Lower lobe of right lung (tissue), 2 donors: ENCODE data around the gene FGD6. TPM values are rescaled to one million over a fixed set of nuclear protein-coding genes. Genes with fewer than 3 reads are reported as not detected.

ENCODE experiments used
- ATAC-seq, 2 donors: fragments of 200-7000 bp; cut with Tn5 transposase; one replicate each; pipeline ENCODE4 v1.9.1; 2020 to 2022; ENCODE audit warnings: mild to moderate bottlenecking in 2 of 2, moderate library complexity in 2 of 2
- DNase-seq: peaks from one replicate; pipeline ENCODE4 v3.0.0-alpha.2; 2020
- H3K27ac ChIP-seq: fragments of 200-600 bp; one replicate; pipeline ENCODE4 v1.8.0; 2022
- H3K27me3 ChIP-seq: fragments of 200-600 bp; one replicate; pipeline ENCODE4 v1.8.0; 2022; ENCODE audit warnings: low read depth
- H3K36me3 ChIP-seq: fragments of 200-600 bp; one replicate; pipeline ENCODE4 v1.8.0; 2022; ENCODE audit warnings: mild to moderate bottlenecking
- H3K4me1 ChIP-seq: fragments of 200-600 bp; one replicate; pipeline ENCODE4 v1.8.0; 2022
- H3K4me3 ChIP-seq: fragments of 200-600 bp; one replicate; pipeline ENCODE4 v1.8.0; 2022; ENCODE audit warnings: mild to moderate bottlenecking
- H3K9me3 ChIP-seq: fragments of 200-600 bp; one replicate; pipeline ENCODE4 v1.8.0; 2022
- intact Hi-C: fragments of 100-400 bp; cut with DNase I; formaldehyde crosslinking; loops from one replicate; pipeline ENCODE4 v1.11.0; 2022
- total RNA-seq: library from RNA; stranded (reverse); fragmentation: NEBNext Ultra II Directional; extraction: Animal tissue kit (Norgen Biotek cat#: 25700); gene quantifications from one replicate; pipeline ENCODE4 v1.2.1, GENCODE V29; 2021
- TF ChIP-seq, protein P1 (sequence below): fragments of 200-600 bp; IDR thresholded peaks from one replicate; pipeline ENCODE4 v1.8.0; 2022; ENCODE audit warnings: antibody characterized with exemption, mild to moderate bottlenecking
- donor health status: DM: no; HTN: yes; CAD: no; lungs with severe emphysema.

The FGD6 gene
- total RNA-seq, 1 donor from 2014 or later = 22.9 TPM

DNA sequence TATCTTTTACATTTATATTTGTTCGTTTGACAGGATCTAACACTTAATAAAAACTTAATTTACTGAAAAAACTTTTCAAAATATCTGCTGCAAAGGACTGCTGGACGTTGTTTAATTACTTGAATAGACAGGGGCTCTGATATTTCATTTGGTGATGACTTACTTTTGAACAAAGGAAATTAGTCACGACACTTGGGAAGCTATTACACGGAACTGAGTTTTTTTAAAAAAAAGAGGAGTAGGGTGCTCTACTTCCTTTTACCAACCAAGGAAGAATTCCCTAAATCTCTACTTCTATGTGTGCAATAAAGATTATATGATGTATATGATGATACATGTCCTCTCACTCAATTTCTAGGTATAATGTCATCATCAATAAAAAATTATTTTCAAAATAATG lies 4.7 kb downstream of the FGD6 start:
- Histone ChIP-seq H3K27ac (no peak overlapping the region), H3K4me3 (no peak overlapping the region), H3K4me1 (peaks cover 17% of the 10 kb centered on the region), H3K9me3 (no peaks in the 10 kb centered on the region), H3K36me3 (no peaks in the 10 kb centered on the region), H3K27me3 (no peaks in the 10 kb centered on the region)
- no peak for ATAC-seq
- intact Hi-C loops = no loop called here
- DNase-seq = no peak
- TF ChIP-seq, protein P1, sequence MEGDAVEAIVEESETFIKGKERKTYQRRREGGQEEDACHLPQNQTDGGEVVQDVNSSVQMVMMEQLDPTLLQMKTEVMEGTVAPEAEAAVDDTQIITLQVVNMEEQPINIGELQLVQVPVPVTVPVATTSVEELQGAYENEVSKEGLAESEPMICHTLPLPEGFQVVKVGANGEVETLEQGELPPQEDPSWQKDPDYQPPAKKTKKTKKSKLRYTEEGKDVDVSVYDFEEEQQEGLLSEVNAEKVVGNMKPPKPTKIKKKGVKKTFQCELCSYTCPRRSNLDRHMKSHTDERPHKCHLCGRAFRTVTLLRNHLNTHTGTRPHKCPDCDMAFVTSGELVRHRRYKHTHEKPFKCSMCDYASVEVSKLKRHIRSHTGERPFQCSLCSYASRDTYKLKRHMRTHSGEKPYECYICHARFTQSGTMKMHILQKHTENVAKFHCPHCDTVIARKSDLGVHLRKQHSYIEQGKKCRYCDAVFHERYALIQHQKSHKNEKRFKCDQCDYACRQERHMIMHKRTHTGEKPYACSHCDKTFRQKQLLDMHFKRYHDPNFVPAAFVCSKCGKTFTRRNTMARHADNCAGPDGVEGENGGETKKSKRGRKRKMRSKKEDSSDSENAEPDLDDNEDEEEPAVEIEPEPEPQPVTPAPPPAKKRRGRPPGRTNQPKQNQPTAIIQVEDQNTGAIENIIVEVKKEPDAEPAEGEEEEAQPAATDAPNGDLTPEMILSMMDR = no peak

DNA sequence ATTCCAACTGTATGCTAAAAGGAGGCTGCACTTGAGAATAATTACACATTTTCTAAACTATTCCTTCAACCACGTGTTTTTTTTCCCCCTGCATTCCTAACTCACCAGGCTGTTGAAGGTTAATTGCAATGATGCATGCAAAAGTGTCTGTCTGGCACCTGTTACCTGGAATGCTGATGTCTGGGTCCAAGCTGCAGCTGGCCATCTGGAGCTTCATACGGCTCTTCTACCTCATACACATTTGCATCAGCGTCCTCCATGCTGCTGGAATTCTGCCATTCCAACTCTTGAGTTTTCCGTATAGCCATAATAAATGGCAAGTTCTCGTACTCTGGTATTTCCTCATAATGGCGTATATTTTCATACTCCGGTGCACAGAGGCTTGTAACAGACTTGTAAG lies 8.6 kb downstream of the FGD6 start:
- ATAC-seq (no peak), DNase-seq (no peak)
- no peak overlapping the region for H3K27ac ChIP-seq
- H3K4me3 ChIP-seq = no peak overlapping the region
- TF ChIP-seq, protein P1 = no peak
- no peaks in the 10 kb centered on the region for H3K36me3 ChIP-seq
- intact Hi-C loops = no loop called here
- H3K9me3 ChIP-seq = no peaks in the 10 kb centered on the region
- H3K27me3 ChIP-seq = no peaks in the 10 kb centered on the region
- peaks cover 36% of the 10 kb centered on the region for H3K4me1 ChIP-seq

DNA sequence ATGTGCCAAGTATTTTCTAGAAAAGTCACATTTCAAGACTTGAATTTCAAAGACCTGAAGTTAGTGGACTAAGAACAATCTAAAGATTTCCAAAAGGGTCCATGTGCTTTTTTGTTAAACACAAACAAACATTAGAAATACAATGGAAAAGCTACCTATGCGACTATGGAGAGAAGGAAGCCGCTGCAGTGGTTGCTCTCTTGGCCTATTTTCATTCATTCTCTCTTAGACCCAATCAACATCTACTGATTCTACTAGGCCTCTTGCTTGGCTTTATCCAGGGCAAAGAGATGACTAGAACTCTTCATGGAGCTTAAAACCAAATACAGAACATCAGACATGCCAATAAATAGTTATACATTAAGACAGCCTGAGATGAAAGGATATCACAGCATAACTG lies 9.9 kb downstream of the FGD6 start:
- DNase-seq (no peak), ATAC-seq (no peak)
- Histone ChIP-seq H3K9me3 (no peaks in the 10 kb centered on the region), H3K27me3 (no peaks in the 10 kb centered on the region), H3K27ac (no peak overlapping the region), H3K36me3 (no peaks in the 10 kb centered on the region), H3K4me1 (peaks cover 44% of the 10 kb centered on the region), H3K4me3 (no peak overlapping the region)
- TF ChIP-seq, protein P1 = no peak
- intact Hi-C loops = no loop called here

DNA sequence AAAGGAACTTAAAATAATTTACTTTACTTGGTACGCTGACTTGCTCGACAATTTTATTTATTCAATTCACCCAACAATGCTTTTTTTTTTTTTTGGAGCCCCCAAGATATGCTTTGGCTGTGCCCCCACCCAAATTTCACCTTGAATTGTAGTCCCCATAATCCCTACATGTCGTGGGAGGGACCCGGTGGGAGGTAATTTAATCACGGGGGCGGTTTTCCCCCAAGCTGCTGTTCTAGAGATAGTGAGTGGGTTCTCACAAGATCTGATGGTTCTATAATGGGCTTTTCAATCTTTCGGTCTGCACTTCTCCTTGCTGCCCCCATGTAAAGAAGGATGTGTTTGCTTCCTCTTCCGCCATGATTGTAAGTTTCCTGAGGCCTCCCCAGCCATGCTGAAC lies 10.4 kb downstream of the FGD6 start:
- Histone ChIP-seq H3K4me1 (peaks cover 43% of the 10 kb centered on the region), H3K9me3 (no peaks in the 10 kb centered on the region), H3K36me3 (no peaks in the 10 kb centered on the region), H3K27me3 (no peaks in the 10 kb centered on the region), H3K4me3 (no peak overlapping the region), H3K27ac (no peak overlapping the region)
- DNase-seq (no peak), ATAC-seq (no peak)
- intact Hi-C loops = no loop called here
- TF ChIP-seq, protein P1 = no peak

DNA sequence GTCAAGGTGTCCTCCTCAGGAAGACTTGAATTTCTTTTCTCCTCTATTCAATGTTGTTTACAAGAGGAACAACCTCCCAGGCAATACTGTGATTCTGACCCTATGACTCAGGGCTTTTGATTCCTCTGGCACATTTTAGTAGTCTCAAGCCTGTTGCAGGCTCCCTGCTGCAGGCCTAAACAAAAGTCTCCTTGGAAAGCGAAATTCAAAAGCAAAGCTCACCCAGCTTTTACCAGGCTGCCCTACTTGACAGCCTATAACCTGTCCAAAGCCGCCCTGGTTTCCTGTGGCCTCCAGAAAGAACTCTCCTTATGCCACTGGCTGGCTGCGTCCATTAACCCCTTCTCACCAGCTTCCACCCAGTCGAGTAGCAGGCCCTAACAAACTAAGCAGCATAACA lies 11.6 kb downstream of the FGD6 start:
- H3K4me1 ChIP-seq = peaks cover 52% of the 10 kb centered on the region
- no peaks in the 10 kb centered on the region for H3K36me3 ChIP-seq
- H3K27ac ChIP-seq = peak overlapping the region; percentile 69
- no peaks in the 10 kb centered on the region for H3K9me3 ChIP-seq
- TF ChIP-seq, protein P1 = no peak
- intact Hi-C loops = no loop called here
- ATAC-seq (peak; percentile 73 to 76), DNase-seq (no peak)
- no peaks in the 10 kb centered on the region for H3K27me3 ChIP-seq
- H3K4me3 ChIP-seq = no peak overlapping the region
